ENCODE data around the gene GRIK4.

The GRIK4 gene

DNA sequence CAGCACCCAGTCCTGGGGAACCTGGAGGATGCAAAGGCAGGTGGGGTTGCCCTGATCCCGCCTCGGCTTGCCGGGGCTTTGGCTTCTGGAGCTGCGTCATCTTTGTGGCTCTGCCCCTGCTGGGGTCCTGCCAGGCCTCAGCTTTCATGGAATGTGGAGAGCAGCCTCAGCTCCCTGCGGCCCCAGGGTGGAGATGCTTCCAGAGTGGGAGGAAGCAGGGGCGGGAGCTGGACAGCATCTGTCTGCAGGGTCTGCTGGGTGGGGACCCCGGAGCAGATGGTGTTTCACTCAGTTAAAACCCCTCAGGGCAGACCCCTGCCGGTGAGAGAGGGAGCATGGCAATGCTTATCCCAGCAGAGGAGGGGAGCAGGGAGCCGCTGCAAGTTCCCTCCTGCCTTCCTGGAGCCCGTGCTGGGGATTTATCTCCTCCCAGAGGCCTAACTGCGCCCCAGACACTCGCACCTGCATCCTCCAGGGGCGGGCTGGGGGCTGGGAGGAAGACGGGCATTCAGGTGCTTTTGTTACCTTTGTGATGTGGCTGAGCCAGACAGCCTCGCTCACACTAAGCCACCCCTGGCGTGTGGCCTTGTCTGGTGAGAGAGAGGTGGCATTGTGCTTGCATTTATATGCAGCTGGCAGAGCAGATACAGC lies 15.7 kb downstream of the GRIK4 start:
- no peak overlapping the region for H3K9ac ChIP-seq (ENCODE audit: low read length)
- no peak overlapping the region for H2AFZ ChIP-seq (ENCODE audit: low read length)
- TF ChIP-seq EZH2 (IDR thresholded peaks at IDR 0.05; ENCODE audit: borderline replicate concordance, low read length): no peak
- TF ChIP-seq, protein P1, sequence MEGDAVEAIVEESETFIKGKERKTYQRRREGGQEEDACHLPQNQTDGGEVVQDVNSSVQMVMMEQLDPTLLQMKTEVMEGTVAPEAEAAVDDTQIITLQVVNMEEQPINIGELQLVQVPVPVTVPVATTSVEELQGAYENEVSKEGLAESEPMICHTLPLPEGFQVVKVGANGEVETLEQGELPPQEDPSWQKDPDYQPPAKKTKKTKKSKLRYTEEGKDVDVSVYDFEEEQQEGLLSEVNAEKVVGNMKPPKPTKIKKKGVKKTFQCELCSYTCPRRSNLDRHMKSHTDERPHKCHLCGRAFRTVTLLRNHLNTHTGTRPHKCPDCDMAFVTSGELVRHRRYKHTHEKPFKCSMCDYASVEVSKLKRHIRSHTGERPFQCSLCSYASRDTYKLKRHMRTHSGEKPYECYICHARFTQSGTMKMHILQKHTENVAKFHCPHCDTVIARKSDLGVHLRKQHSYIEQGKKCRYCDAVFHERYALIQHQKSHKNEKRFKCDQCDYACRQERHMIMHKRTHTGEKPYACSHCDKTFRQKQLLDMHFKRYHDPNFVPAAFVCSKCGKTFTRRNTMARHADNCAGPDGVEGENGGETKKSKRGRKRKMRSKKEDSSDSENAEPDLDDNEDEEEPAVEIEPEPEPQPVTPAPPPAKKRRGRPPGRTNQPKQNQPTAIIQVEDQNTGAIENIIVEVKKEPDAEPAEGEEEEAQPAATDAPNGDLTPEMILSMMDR (IDR thresholded peaks at IDR 0.05; ENCODE audit: low read length): no peak
- H3K27ac ChIP-seq (ENCODE audit: low read depth, low read length, poor library complexity, severe bottlenecking): no peak overlapping the region
- no peaks in the 10 kb centered on the region for H4K20me1 ChIP-seq (ENCODE audit: insufficient read depth, low read length)
- H3K4me2 ChIP-seq (ENCODE audit: low read length): no peak overlapping the region
- no peaks in the 10 kb centered on the region for H3K79me2 ChIP-seq (ENCODE audit: insufficient read depth, low read length)
- no peaks in the 10 kb centered on the region for H3K4me1 ChIP-seq (ENCODE audit: insufficient read depth, low read length, severe bottlenecking)
- H3K4me3 ChIP-seq (ENCODE audit: low read depth, low read length, poor library complexity, severe bottlenecking): no peak overlapping the region
- no peaks in the 10 kb centered on the region for H3K27me3 ChIP-seq (ENCODE audit: insufficient read depth, low read length)
- no peaks in the 10 kb centered on the region for H3K9me2 ChIP-seq (ENCODE audit: low read depth, low read length)
- H3K36me3 ChIP-seq (ENCODE audit: insufficient read depth, low read length): no peaks in the 10 kb centered on the region
- no peaks in the 10 kb centered on the region for H3K9me3 ChIP-seq (ENCODE audit: low read length)
- H3F3A ChIP-seq (ENCODE audit: insufficient read depth, low read length): no peaks in the 10 kb centered on the region

- Histone ChIP-seq H3K9ac (ENCODE audit: low read length) (no peak overlapping the region), H3K9me3 (ENCODE audit: low read length) (no peaks in the 10 kb centered on the region), H3F3A (ENCODE audit: insufficient read depth, low read length) (no peaks in the 10 kb centered on the region), H3K27ac (ENCODE audit: low read depth, low read length, poor library complexity, severe bottlenecking) (no peak overlapping the region), H2AFZ (ENCODE audit: low read length) (no peak overlapping the region), H4K20me1 (ENCODE audit: insufficient read depth, low read length) (no peaks in the 10 kb centered on the region), H3K4me2 (ENCODE audit: low read length) (no peak overlapping the region), H3K79me2 (ENCODE audit: insufficient read depth, low read length) (no peaks in the 10 kb centered on the region), H3K36me3 (ENCODE audit: insufficient read depth, low read length) (no peaks in the 10 kb centered on the region), H3K9me2 (ENCODE audit: low read depth, low read length) (no peaks in the 10 kb centered on the region), H3K4me1 (ENCODE audit: insufficient read depth, low read length, severe bottlenecking) (no peaks in the 10 kb centered on the region), H3K27me3 (ENCODE audit: insufficient read depth, low read length) (no peaks in the 10 kb centered on the region), H3K4me3 (ENCODE audit: low read depth, low read length, poor library complexity, severe bottlenecking) (no peak overlapping the region)
- TF ChIP-seq EZH2 (IDR thresholded peaks at IDR 0.05; ENCODE audit: borderline replicate concordance, low read length): no peak
- TF ChIP-seq, protein P1 (IDR thresholded peaks at IDR 0.05; ENCODE audit: low read length): no peak
Observed at GRCh38 chr11:120528749-120529148, 17.2 kb downstream of the GRIK4 start.

DNA sequence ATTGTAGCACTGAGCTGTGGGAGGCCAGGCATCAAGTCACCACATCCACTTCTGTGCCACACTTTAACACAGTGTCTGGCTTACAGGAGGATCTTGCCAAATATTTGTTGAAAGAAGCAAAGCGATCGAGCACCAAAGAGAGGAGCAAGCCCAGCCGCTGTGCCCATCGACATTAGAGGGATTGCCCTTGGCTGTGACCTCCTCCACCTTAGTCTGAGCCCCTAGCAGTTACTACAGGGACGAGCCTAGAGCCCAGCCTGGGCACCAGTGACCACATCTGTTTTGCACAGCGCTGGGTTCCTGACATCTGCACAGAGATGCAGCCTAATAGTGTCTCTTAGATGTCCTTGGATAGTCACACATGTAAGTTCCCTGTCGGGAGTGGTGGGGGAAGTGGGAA lies 17.7 kb downstream of the GRIK4 start:
- H3K36me3 ChIP-seq (ENCODE audit: insufficient read depth, low read length): no peaks in the 10 kb centered on the region
- no peak overlapping the region for H3K4me2 ChIP-seq (ENCODE audit: low read length)
- no peaks in the 10 kb centered on the region for H3K9me3 ChIP-seq (ENCODE audit: low read length)
- no peaks in the 10 kb centered on the region for H3K9me2 ChIP-seq (ENCODE audit: low read depth, low read length)
- no peaks in the 10 kb centered on the region for H3F3A ChIP-seq (ENCODE audit: insufficient read depth, low read length)
- H3K27ac ChIP-seq (ENCODE audit: low read depth, low read length, poor library complexity, severe bottlenecking): no peak overlapping the region
- H3K9ac ChIP-seq (ENCODE audit: low read length): no peak overlapping the region
- H3K4me1 ChIP-seq (ENCODE audit: insufficient read depth, low read length, severe bottlenecking): no peaks in the 10 kb centered on the region
- H2AFZ ChIP-seq (ENCODE audit: low read length): no peak overlapping the region
- TF ChIP-seq EZH2 (IDR thresholded peaks at IDR 0.05; ENCODE audit: borderline replicate concordance, low read length): no peak
- TF ChIP-seq, protein P1 (IDR thresholded peaks at IDR 0.05; ENCODE audit: low read length): no peak
- no peaks in the 10 kb centered on the region for H4K20me1 ChIP-seq (ENCODE audit: insufficient read depth, low read length)
- H3K27me3 ChIP-seq (ENCODE audit: insufficient read depth, low read length): no peaks in the 10 kb centered on the region
- no peaks in the 10 kb centered on the region for H3K79me2 ChIP-seq (ENCODE audit: insufficient read depth, low read length)
- H3K4me3 ChIP-seq (ENCODE audit: low read depth, low read length, poor library complexity, severe bottlenecking): no peak overlapping the region

All from OCI-LY1 (cell line).